H1 (cell line): ENCODE measurements around the gene KCNMA1. TPM values are rescaled to one million over a fixed set of nuclear protein-coding genes. Genes with fewer than 3 reads are reported as not detected.

Experiments used
- CTCF ChIA-PET: fragments of 300-600 bp; sonication (Branson Sonifier 250); formaldehyde crosslinking; loops from one replicate; lab custom pipeline; 2021; ENCODE audit not compliant: partially characterized antibody; lab: Charles Lee
- POLR2A ChIA-PET: fragments of 300-600 bp; sonication (Branson Sonifier 250); formaldehyde crosslinking; loops from one replicate; lab custom pipeline; 2021; ENCODE audit warnings: inconsistent platforms; ENCODE audit not compliant: partially characterized antibody; lab: Charles Lee
- DNase-seq, 2 experiments: peaks; one replicate each; pipeline versions ENCODE4 v3.0.0 to v3.0.0-alpha.2; 2010 to 2022; ENCODE audit warnings: low spot score in 2 of 2, low read depth in 1 of 2, mixed read lengths in 1 of 2
- FAIRE-seq: peaks from 2 replicates; lab custom pipeline; 2011; peaks lifted over from hg19 to GRCh38; lab: Jason Lieb, UNC
- H2AFZ ChIP-seq: 2 replicates; pipeline ENCODE4 v1.8.1; 2012; ENCODE audit warnings: low read length, inconsistent platforms
- H2AK5ac ChIP-seq: 2 replicates; pipeline ENCODE4 v1.6.1; 2013; ENCODE audit warnings: low read depth, low read length
- H2BK120ac ChIP-seq: replicated peaks from 2 replicates; pipeline ENCODE3; 2013; ENCODE audit warnings: low read depth, low read length, inconsistent platforms
- H2BK12ac ChIP-seq: 2 replicates; pipeline ENCODE4 v1.6.1; 2013; ENCODE audit warnings: low read depth, low read length
- H2BK15ac ChIP-seq: 2 replicates; pipeline ENCODE4 v1.6.1; 2013; ENCODE audit warnings: low read length
- H2BK20ac ChIP-seq: 2 replicates; pipeline ENCODE4 v1.6.1; 2013; ENCODE audit warnings: low read length
- H2BK5ac ChIP-seq: 2 replicates; pipeline ENCODE4 v1.6.1; 2013; ENCODE audit warnings: low read depth, low read length
- H3K14ac ChIP-seq: 2 replicates; pipeline ENCODE4 v1.6.1; 2013; ENCODE audit warnings: inconsistent platforms; ENCODE audit not compliant: insufficient read length
- H3K18ac ChIP-seq: 2 replicates; pipeline ENCODE4 v1.6.1; 2013; ENCODE audit warnings: low read length; ENCODE audit errors: extremely low read depth
- H3K23ac ChIP-seq: 2 replicates; pipeline ENCODE4 v1.6.1; 2013; ENCODE audit warnings: inconsistent platforms; ENCODE audit not compliant: insufficient read length
- H3K23me2 ChIP-seq: 2 replicates; pipeline ENCODE4 v1.6.1; 2013; ENCODE audit warnings: low read depth, low read length
- H3K27ac ChIP-seq: 2 replicates; pipeline ENCODE4 v1.6.1; 2011; ENCODE audit warnings: low read depth, low read length, inconsistent platforms
- H3K27me3 ChIP-seq, 4 experiments: replicated peaks in 1 of 4; 1 replicate in 1 of 4; 2 replicates in 3 of 4; pipeline versions ENCODE4 v1.6.1 to v1.8.1; 2011 to 2013; ENCODE audit warnings: low read length in 3 of 4, mild to moderate bottlenecking in 3 of 4, inconsistent platforms in 2 of 4, mixed read lengths in 2 of 4, moderate library complexity in 1 of 4; ENCODE audit not compliant: control insufficient read depth in 3 of 4, insufficient read depth in 3 of 4; ENCODE audit errors: extremely low read depth in 1 of 4
- H3K36me3 ChIP-seq, 4 experiments: 2 replicates each; pipeline versions ENCODE4 v1.6.1 to v1.8.1; 2011 to 2013; ENCODE audit warnings: mild to moderate bottlenecking in 4 of 4, low read length in 3 of 4, moderate library complexity in 2 of 4, control low read depth in 1 of 4, inconsistent platforms in 1 of 4; ENCODE audit not compliant: insufficient read depth in 4 of 4, control insufficient read depth in 2 of 4
- H3K4ac ChIP-seq: replicated peaks from 2 replicates; pipeline ENCODE3; 2013; ENCODE audit warnings: low read length, low read depth, mixed read lengths, inconsistent platforms; ENCODE audit not compliant: insufficient read length
- H3K4me1 ChIP-seq, 4 experiments: replicated peaks in 1 of 4; 1 replicate in 1 of 4; 2 replicates in 3 of 4; pipeline versions ENCODE4 v1.6.1 to v1.8.1; 2011 to 2013; ENCODE audit warnings: low read length in 3 of 4, inconsistent platforms in 2 of 4, mixed read lengths in 1 of 4; ENCODE audit not compliant: insufficient read depth in 4 of 4, control insufficient read depth in 3 of 4
- H3K4me2 ChIP-seq, 2 experiments: 2 replicates each; pipeline versions ENCODE4 v1.6.1 to v1.8.1; 2011 to 2013; ENCODE audit warnings: low read depth in 2 of 2, low read length in 2 of 2, control low read depth in 1 of 2, inconsistent platforms in 1 of 2, mild to moderate bottlenecking in 1 of 2; ENCODE audit not compliant: insufficient read depth in 1 of 2
- H3K4me3 ChIP-seq, 4 experiments: fragments of 200-600, 300-600 bp in 1 of 4; sonication (generic), shearing (Covaris generic), sonication (Bioruptor Twin) in 1 of 4; 2 replicates each; pipeline versions ENCODE4 v1.5.1 to v1.8.1; 2011 to 2016; ENCODE audit warnings: low read length in 4 of 4, low read depth in 3 of 4, control low read depth in 2 of 4, inconsistent platforms in 2 of 4, mild to moderate bottlenecking in 2 of 4, mixed read lengths in 1 of 4, moderate library complexity in 1 of 4; ENCODE audit not compliant: insufficient read depth in 2 of 4; ENCODE audit errors: extremely low read depth in 1 of 4
- H3K56ac ChIP-seq: replicated peaks from 2 replicates; pipeline ENCODE3; 2013; ENCODE audit warnings: low read depth, mild to moderate bottlenecking, mixed read lengths, low read length, inconsistent platforms; ENCODE audit not compliant: insufficient read length
- H3K79me1 ChIP-seq: 2 replicates; pipeline ENCODE4 v1.6.1; 2013; ENCODE audit warnings: low read depth, low read length, control low read depth
- H3K79me2 ChIP-seq, 2 experiments: 2 replicates each; pipeline versions ENCODE4 v1.6.1 to v1.8.1; 2012 to 2013; ENCODE audit warnings: low read length in 2 of 2, mild to moderate bottlenecking in 2 of 2, inconsistent platforms in 1 of 2; ENCODE audit not compliant: insufficient read depth in 2 of 2, control insufficient read depth in 1 of 2
- H3K9ac ChIP-seq, 4 experiments: replicated peaks in 1 of 4; 1 replicate in 1 of 4; 2 replicates in 3 of 4; pipeline versions ENCODE4 v1.6.1 to v1.8.1; 2011 to 2013; ENCODE audit warnings: low read depth in 3 of 4, low read length in 3 of 4, control low read depth in 2 of 4, mild to moderate bottlenecking in 2 of 4, moderate library complexity in 2 of 4, inconsistent platforms in 1 of 4; ENCODE audit errors: extremely low read depth in 1 of 4
- H3K9me3 ChIP-seq, 2 experiments: 2 replicates each; pipeline versions ENCODE4 v1.6.1 to v1.8.1; 2012 to 2013; ENCODE audit warnings: mild to moderate bottlenecking in 2 of 2, moderate library complexity in 2 of 2, control low read depth in 1 of 2, inconsistent platforms in 1 of 2, low read depth in 1 of 2, low read length in 1 of 2, mixed read lengths in 1 of 2; ENCODE audit not compliant: insufficient read depth in 2 of 2
- H4K20me1 ChIP-seq, 2 experiments: replicated peaks in 1 of 2; 2 replicates each; pipeline versions ENCODE3 to v1.8.1; 2011 to 2013; ENCODE audit warnings: inconsistent platforms in 2 of 2, low read length in 2 of 2, mild to moderate bottlenecking in 1 of 2; ENCODE audit not compliant: insufficient read depth in 2 of 2, control insufficient read depth in 1 of 2
- H4K5ac ChIP-seq: 2 replicates; pipeline ENCODE4 v1.6.1; 2013; ENCODE audit warnings: low read length, low read depth, mixed read lengths, inconsistent platforms; ENCODE audit not compliant: insufficient read length
- H4K8ac ChIP-seq: 2 replicates; pipeline ENCODE4 v1.8.0; 2013; ENCODE audit warnings: mild to moderate bottlenecking, moderate library complexity, low read length, inconsistent platforms; ENCODE audit not compliant: insufficient read depth; ENCODE audit errors: extremely low read depth
- H4K91ac ChIP-seq: replicated peaks from 2 replicates; pipeline ENCODE3; 2013; ENCODE audit warnings: low read length, mixed read lengths, inconsistent platforms; ENCODE audit not compliant: insufficient read length
- MAFK ChIP-seq: IDR thresholded peaks from 2 replicates; pipeline ENCODE4 v1.6.1; 2012; ENCODE audit warnings: low read depth, mild to moderate bottlenecking, improper control_type of control experiment, low read length
- RNF2 ChIP-seq: fragments of 200-900, 300-1000 bp; sonication (generic); IDR thresholded peaks from 2 replicates; pipeline ENCODE4 v1.7.1; 2016; ENCODE audit warnings: borderline replicate concordance, low read depth, mild to moderate bottlenecking, antibody characterized with exemption, low read length; ENCODE audit not compliant: poor library complexity, severe bottlenecking; ENCODE audit errors: missing control alignments
- WGBS, 2 experiments: shearing (Covaris generic) in 1 of 2; methylation state at CpG; one replicate each; pipeline versions ENCODE4 v1.1.6 to v1.1.7; 2013 to 2015; ENCODE audit warnings: low lambda C conversion rate in 2 of 2, mixed read lengths in 2 of 2, inconsistent platforms in 1 of 2, low coverage in 1 of 2, missing lambda C conversion rate in 1 of 2; ENCODE audit not compliant: insufficient replicate concordance in 2 of 2, insufficient coverage in 1 of 2, insufficient read length in 1 of 2; ENCODE audit errors: extremely low coverage in 1 of 2, missing lambda C conversion rate in 1 of 2; 5-methylcytosine and 5-hydroxymethylcytosine counted together
- polyA plus RNA-seq, 7 experiments: library from polyadenylated mRNA; depleted of rRNA in 3 of 7; stranded (reverse) in 5 of 7; unstranded in 2 of 7; fragments of >200 nt in 5 of 7; fragments of 200-250 nt in 2 of 7; gene quantifications; 1 replicate in 5 of 7; 2 replicates in 1 of 7; 4 replicates in 1 of 7; pipeline versions ENCODE4 v1.2.1 to v1.2.3, GENCODE V29; 2011 to 2013; ENCODE audit warnings: missing spikeins in 2 of 7, mixed read lengths in 2 of 7
- total RNA-seq: library from RNA; stranded (reverse); fragmentation: NEBNext Ultra II Directional; extraction: Animal tissue kit (Norgen Biotek cat#: 25700); gene quantifications from 2 replicates; pipeline ENCODE4 v1.2.1, GENCODE V29; 2021

Gene KCNMA1
- total and polyA plus RNA-seq, 2 of the 8 experiments (the other 6 are each of a cell fraction or from before 2014, with no cell fraction given): 10.2 to 11.1 TPM

- FAIRE-seq: no peak
- H3K23me2 ChIP-seq: no peaks in the 10 kb centered on the region
- H2AK5ac ChIP-seq: no peak overlapping the region
- no peaks in the 10 kb centered on the region for H3K9me3 ChIP-seq
- H3K4me2 ChIP-seq: no peak overlapping the region
- no peak overlapping the region for H3K4me3 ChIP-seq
- peaks cover 0 to 4% (median 2%) of the 10 kb centered on the region in 4 experiments; a peak in 3 of 7 replicates for H3K4me1 ChIP-seq
- no peak overlapping the region for H2BK5ac ChIP-seq
- no peak overlapping the region for H3K14ac ChIP-seq
- no peak overlapping the region for H4K5ac ChIP-seq
- no peak overlapping the region for H3K27ac ChIP-seq
- H3K4ac ChIP-seq: no peak overlapping the region
- H2BK120ac ChIP-seq: no peak overlapping the region
- no peak overlapping the region for H3K23ac ChIP-seq
- ChIA-PET CTCF (interaction anchor here (1.3 kb wide), 2 partner anchors 15 to 122 kb away, joined by 4 to 7 read pairs; no protein-coding TSS in a partner anchor), POLR2A (no interaction called here)
- H4K8ac ChIP-seq: no peak overlapping the region
- no peaks in the 10 kb centered on the region for H3K79me1 ChIP-seq
- H4K20me1 ChIP-seq: no peaks in the 10 kb centered on the region
- WGBS, 2 experiments: 85% methylated on average over 2 of the region's 2 CpGs; no CpG with 5 or more reads in 1 of the 2 experiments
- H3K79me2 ChIP-seq: no peaks in the 10 kb centered on the region
- no peak overlapping the region for H3K56ac ChIP-seq
- no peak overlapping the region for H2BK20ac ChIP-seq
- H2BK15ac ChIP-seq: no peak overlapping the region
- no peak overlapping the region for H2BK12ac ChIP-seq
- no peak overlapping the region for H3K18ac ChIP-seq
- peaks cover 0 to 1% (median 0%) of the 10 kb centered on the region in 4 experiments; a peak in 1 of 7 replicates for H3K27me3 ChIP-seq
- H3K9ac ChIP-seq: no peak overlapping the region
- TF ChIP-seq MAFK: peak; percentile 76
- TF ChIP-seq RNF2: no peak
- H3K36me3 ChIP-seq: no peaks in the 10 kb centered on the region
- H2AFZ ChIP-seq: no peak overlapping the region
- DNase-seq: no peak
- H4K91ac ChIP-seq: no peak overlapping the region
These were observed 585.0 kb downstream of the KCNMA1 start for GRCh38 chr10:77052593-77052992.
